WTC11 (cell line): ENCODE data around the gene HACE1. TPM values are rescaled to one million over a fixed set of nuclear protein-coding genes. Genes with fewer than 3 reads are reported as not detected.
A peak's percentile ranks its signal among the peaks of the same experiment; 100 is the strongest.

Experiments
- ATAC-seq: fragments of 200-7000 bp; cut with Tn5 transposase; 2 replicates; pipeline ENCODE4 v1.10.0; 2021; ENCODE audit warnings: mild to moderate bottlenecking, moderate library complexity
- CTCF ChIA-PET: fragments of 300-600 bp; sonication (Branson Sonifier 250); formaldehyde crosslinking; loops from one replicate; lab custom pipeline; 2021; ENCODE audit warnings: antibody characterized with exemption; lab: Charles Lee
- POLR2A ChIA-PET: fragments of 350-600 bp; sonication (Branson Sonifier 250); formaldehyde crosslinking; loops from one replicate; lab custom pipeline; 2021; ENCODE audit warnings: antibody characterized with exemption; lab: Charles Lee
- DNase-seq: peaks from one replicate; pipeline ENCODE4 v3.0.0; 2021; ENCODE audit warnings: low spot score
- H3K27ac Mint-ChIP-seq: 2 replicates; pipeline ENCODE4 v1.8.0; 2021; ENCODE audit warnings: mixed read lengths
- H3K27me3 Mint-ChIP-seq: 2 replicates; pipeline ENCODE4 v1.8.0; 2021; ENCODE audit warnings: low read depth, mild to moderate bottlenecking, moderate library complexity, mixed read lengths
- H3K36me3 Mint-ChIP-seq: 2 replicates; pipeline ENCODE4 v1.8.0; 2021; ENCODE audit warnings: mixed read lengths
- H3K4me1 Mint-ChIP-seq: 2 replicates; pipeline ENCODE4 v1.8.0; 2022; ENCODE audit warnings: mixed read lengths
- H3K4me3 Mint-ChIP-seq: 2 replicates; pipeline ENCODE4 v1.8.0; 2021; ENCODE audit warnings: mild to moderate bottlenecking, moderate library complexity, mixed read lengths
- H3K9me3 Mint-ChIP-seq: 2 replicates; pipeline ENCODE4 v1.8.0; 2021; ENCODE audit warnings: mixed read lengths
- AFF4 ChIP-seq: sonication (generic); formaldehyde crosslinking; IDR thresholded peaks from 2 replicates; pipeline ENCODE4 v1.8.1; 2023; ENCODE audit warnings: mild to moderate bottlenecking, missing genetic modification reagents, borderline replicate concordance
- E2F5 ChIP-seq: sonication (generic); formaldehyde crosslinking; IDR thresholded peaks from 2 replicates; pipeline ENCODE4 v1.8.1; 2022; ENCODE audit warnings: mild to moderate bottlenecking, moderate library complexity, missing genetic modification reagents
- EMX1 ChIP-seq: fragments of 250-450 bp; sonication (Bioruptor Pico); IDR thresholded peaks from 2 replicates; pipeline ENCODE4 v1.8.0; 2021; ENCODE audit warnings: mild to moderate bottlenecking
- ETV6 ChIP-seq: sonication (generic); formaldehyde crosslinking; IDR thresholded peaks from 2 replicates; pipeline ENCODE4 v1.8.1; 2022; ENCODE audit warnings: mild to moderate bottlenecking, missing genetic modification reagents
- FOXP1 ChIP-seq: sonication (generic); formaldehyde crosslinking; IDR thresholded peaks from 2 replicates; pipeline ENCODE4 v1.8.0; 2022; ENCODE audit warnings: missing genetic modification reagents, mild to moderate bottlenecking, moderate library complexity, borderline replicate concordance
- GABPB1 ChIP-seq: sonication (generic); formaldehyde crosslinking; IDR thresholded peaks from 2 replicates; pipeline ENCODE4 v1.8.1; 2023; ENCODE audit warnings: mild to moderate bottlenecking, missing genetic modification reagents
- JAZF1 ChIP-seq: fragments of 250-450 bp; sonication (Bioruptor Pico); IDR thresholded peaks from 2 replicates; pipeline ENCODE4 v1.9.0; 2021; ENCODE audit warnings: moderate library complexity, mild to moderate bottlenecking, inconsistent platforms
- KAT7 ChIP-seq: sonication (generic); formaldehyde crosslinking; IDR thresholded peaks from 2 replicates; pipeline ENCODE4 v1.8.1; 2023; ENCODE audit warnings: missing genetic modification reagents, mild to moderate bottlenecking, borderline replicate concordance
- MLX ChIP-seq: sonication (generic); formaldehyde crosslinking; IDR thresholded peaks from 2 replicates; pipeline ENCODE4 v1.8.1; 2023; ENCODE audit warnings: mild to moderate bottlenecking, missing genetic modification reagents, moderate library complexity
- RELA ChIP-seq: sonication (generic); formaldehyde crosslinking; IDR thresholded peaks from 2 replicates; pipeline ENCODE4 v1.8.1; 2022; ENCODE audit warnings: missing genetic modification reagents, mild to moderate bottlenecking, borderline replicate concordance
- SMAD3 ChIP-seq: sonication (generic); formaldehyde crosslinking; IDR thresholded peaks from 2 replicates; pipeline ENCODE4 v1.8.0; 2022; ENCODE audit warnings: missing genetic modification reagents, mild to moderate bottlenecking, borderline replicate concordance
- ZNF121 ChIP-seq: sonication (generic); formaldehyde crosslinking; IDR thresholded peaks from 2 replicates; pipeline ENCODE4 v1.8.0; 2023; ENCODE audit warnings: missing genetic modification reagents
- ZNF281 ChIP-seq: sonication (generic); formaldehyde crosslinking; IDR thresholded peaks from 2 replicates; pipeline ENCODE4 v1.8.0; 2023; ENCODE audit warnings: mild to moderate bottlenecking, missing genetic modification reagents
- ZNF416 ChIP-seq: fragments of 250-450 bp; sonication (Bioruptor Pico); IDR thresholded peaks from 2 replicates; pipeline ENCODE4 v1.9.0; 2021; ENCODE audit warnings: mild to moderate bottlenecking, inconsistent platforms
- total RNA-seq: library from RNA; stranded (reverse); gene quantifications from 3 replicates; pipeline ENCODE4 v1.2.3, GENCODE V29; 2021

The HACE1 gene
- total RNA-seq, 1 experiment from 2014 or later: 18.1 TPM

GRCh38 chr6:104885518-104886043 lies 25.9 kb upstream of the HACE1 start:
- H3K4me3 Mint-ChIP-seq: no peak overlapping the region; the same call in 1 of the 2 replicates
- DNase-seq: peak; percentile 20

More at GRCh38 chr6:104885518-104886043, 25.9 kb upstream of the HACE1 start:
- H3K4me1 Mint-ChIP-seq: no peaks in the 10 kb centered on the region
- CTCF ChIA-PET: no interaction called here
- no peak overlapping the region for H3K27ac Mint-ChIP-seq
- peaks cover 24% of the 10 kb centered on the region for H3K9me3 Mint-ChIP-seq
- ATAC-seq: peak; percentile 86
- H3K27me3 Mint-ChIP-seq: peaks cover 4% of the 10 kb centered on the region; the same call in 1 of the 2 replicates
- no peak for TF ChIP-seq E2F5 (CRISPR knock-in tag)
- no peak for TF ChIP-seq KAT7 (CRISPR knock-in tag)
- TF ChIP-seq JAZF1: no peak
- no peak for TF ChIP-seq FOXP1
- no peak for TF ChIP-seq ZNF416 (CRISPR knock-in tag)
- no peak for TF ChIP-seq ZNF121 (CRISPR knock-in tag)
- TF ChIP-seq RELA: no peak
- TF ChIP-seq AFF4 (CRISPR knock-in tag): no peak
- no peak for TF ChIP-seq MLX
- TF ChIP-seq ZNF281 (CRISPR knock-in tag): no peak
- no peak for TF ChIP-seq ETV6
- TF ChIP-seq EMX1 (CRISPR knock-in tag): no peak
- no peak for TF ChIP-seq SMAD3 (CRISPR knock-in tag)
- no peak for TF ChIP-seq GABPB1 (CRISPR knock-in tag)
- peaks cover 8% of the 10 kb centered on the region for H3K36me3 Mint-ChIP-seq
- POLR2A ChIA-PET: no interaction called here
